B cell (primary cell): Measurements from ENCODE around the gene ERBB4.

ENCODE experiments used
- CTCF ChIP-seq: fragments of 200-600 bp; IDR thresholded peaks from one replicate; pipeline ENCODE4 v1.8.0; 2022; ENCODE audit warnings: antibody characterized with exemption, mild to moderate bottlenecking
- EZH2 ChIP-seq: IDR thresholded peaks from 2 replicates; pipeline ENCODE4 v1.6.1; 2012; ENCODE audit warnings: borderline replicate concordance, low read depth, mild to moderate bottlenecking, moderate library complexity, low read length; ENCODE audit not compliant: insufficient read depth, poor library complexity, severe bottlenecking

DNA sequence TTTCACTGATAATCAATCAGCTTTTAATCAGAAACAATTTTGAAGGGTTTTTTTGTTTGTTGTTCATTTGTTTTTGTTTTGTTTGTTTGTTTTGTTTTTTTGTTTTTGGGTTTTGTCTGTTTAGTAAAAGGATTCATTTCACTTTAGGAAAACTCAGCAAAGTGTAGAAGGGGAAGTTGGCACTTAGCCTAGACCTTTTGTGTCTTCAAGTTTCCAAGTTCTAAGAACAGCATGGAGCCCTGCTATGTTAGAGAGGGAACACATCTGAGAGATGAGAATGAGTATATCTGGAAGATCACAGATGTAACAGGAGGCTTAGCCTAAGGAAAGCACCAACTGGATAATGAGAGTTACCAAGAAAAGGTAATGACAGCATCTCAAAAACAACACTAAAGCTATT lies 501.5 kb downstream of the ERBB4 start:
- TF ChIP-seq CTCF (no peak), EZH2 (no peak)
